Liver (tissue), 9 donors: Measurements from ENCODE around the gene DSC2. TPM values are rescaled to one million over a fixed set of nuclear protein-coding genes. Genes with fewer than 3 reads are reported as not detected.

Source experiments
- DNase-seq: peaks from one replicate; pipeline ENCODE4 v3.0.0-alpha.2; 2017; ENCODE audit warnings: low spot score
- H3K27ac ChIP-seq, 2 donors: one replicate each; pipeline ENCODE4 v1.7.0; 2013; ENCODE audit warnings: inconsistent platforms in 2 of 2, low read length in 2 of 2, control low read depth in 1 of 2, low read depth in 1 of 2, mild to moderate bottlenecking in 1 of 2
- H3K27me3 ChIP-seq, 4 donors: one replicate each; pipeline versions ENCODE4 v1.6.1 to v1.7.0; 2013; ENCODE audit warnings: low read length in 3 of 4, inconsistent platforms in 1 of 4, mild to moderate bottlenecking in 1 of 4, moderate library complexity in 1 of 4; ENCODE audit not compliant: control insufficient read depth in 4 of 4, insufficient read depth in 4 of 4
- H3K36me3 ChIP-seq, 4 donors: one replicate each; pipeline versions ENCODE4 v1.6.1 to v1.7.0; 2013; ENCODE audit warnings: low read length in 3 of 4, mild to moderate bottlenecking in 3 of 4, low read depth in 1 of 4, moderate library complexity in 1 of 4; ENCODE audit not compliant: control insufficient read depth in 4 of 4, insufficient read depth in 3 of 4
- H3K4me1 ChIP-seq, 4 donors: one replicate each; pipeline versions ENCODE4 v1.6.1 to v1.7.0; 2013; ENCODE audit warnings: low read length in 3 of 4, mild to moderate bottlenecking in 3 of 4, moderate library complexity in 1 of 4; ENCODE audit not compliant: control insufficient read depth in 4 of 4, insufficient read depth in 4 of 4
- H3K4me3 ChIP-seq, 3 donors: one replicate each; pipeline versions ENCODE4 v1.6.1 to v1.7.0; 2013; ENCODE audit warnings: low read length in 3 of 3, control low read depth in 1 of 3, low read depth in 1 of 3, mild to moderate bottlenecking in 1 of 3
- H3K9ac ChIP-seq, 2 donors: one replicate each; pipeline ENCODE4 v1.7.0; 2013; ENCODE audit warnings: low read length in 2 of 2, mild to moderate bottlenecking in 2 of 2, moderate library complexity in 2 of 2, control low read depth in 1 of 2, low read depth in 1 of 2
- H3K9me3 ChIP-seq, 4 donors: one replicate each; pipeline versions ENCODE4 v1.6.1 to v1.7.0; 2013; ENCODE audit warnings: low read length in 3 of 4; ENCODE audit not compliant: control insufficient read depth in 4 of 4
- ATF3 ChIP-seq: IDR thresholded peaks from 2 replicates; pipeline ENCODE4 v1.6.1; 2016; ENCODE audit warnings: antibody characterized with exemption
- CTCF ChIP-seq: fragments of 150-350 bp; IDR thresholded peaks from 2 replicates; pipeline ENCODE4 v1.5.1; 2017; ENCODE audit warnings: improper control_type of control experiment, low read depth, low read length; ENCODE audit not compliant: missing input control
- EGR1 ChIP-seq, 2 donors: IDR thresholded peaks; 2 replicates each; pipeline ENCODE4 v1.6.1; 2016 to 2018; ENCODE audit warnings: antibody characterized with exemption in 2 of 2, low read depth in 2 of 2
- FOXA1 ChIP-seq: IDR thresholded peaks from 2 replicates; pipeline ENCODE4 v1.6.1; 2016; ENCODE audit warnings: antibody characterized with exemption
- FOXA2 ChIP-seq: IDR thresholded peaks from 2 replicates; pipeline ENCODE4 v1.6.1; 2016; ENCODE audit warnings: antibody characterized with exemption
- GABPA ChIP-seq, 2 donors: IDR thresholded peaks in 1 of 2; conservative IDR thresholded peaks in 1 of 2; 2 replicates each; pipeline ENCODE4 v1.6.1; 2016; ENCODE audit warnings: antibody characterized with exemption in 2 of 2, mild to moderate bottlenecking in 1 of 2, moderate library complexity in 1 of 2
- HNF4A ChIP-seq, 2 donors: conservative IDR thresholded peaks; 2 replicates each; pipeline ENCODE4 v1.6.1; 2016; ENCODE audit warnings: antibody characterized with exemption in 2 of 2, mild to moderate bottlenecking in 2 of 2
- JUND ChIP-seq, 2 donors: IDR thresholded peaks; 2 replicates each; pipeline ENCODE4 v1.6.1; 2016; ENCODE audit warnings: antibody characterized with exemption in 2 of 2
- MAX ChIP-seq: IDR thresholded peaks from 2 replicates; pipeline ENCODE4 v1.6.1; 2016; ENCODE audit warnings: antibody characterized with exemption
- NR2F2 ChIP-seq: IDR thresholded peaks from 2 replicates; pipeline ENCODE4 v1.6.1; 2016; ENCODE audit warnings: antibody characterized with exemption
- RAD21 ChIP-seq, 2 donors: IDR thresholded peaks; 2 replicates each; pipeline ENCODE4 v1.6.1; 2016; ENCODE audit warnings: antibody characterized with exemption in 2 of 2, mild to moderate bottlenecking in 2 of 2
- REST ChIP-seq: IDR thresholded peaks from 2 replicates; pipeline ENCODE4 v1.6.1; 2016; ENCODE audit warnings: antibody characterized with exemption, mild to moderate bottlenecking
- RXRA ChIP-seq, 2 donors: IDR thresholded peaks; 2 replicates each; pipeline ENCODE4 v1.6.1; 2017 to 2018; ENCODE audit warnings: antibody characterized with exemption in 2 of 2, mild to moderate bottlenecking in 1 of 2
- SP1 ChIP-seq: IDR thresholded peaks from 2 replicates; pipeline ENCODE4 v1.6.1; 2018; ENCODE audit warnings: antibody characterized with exemption, mild to moderate bottlenecking
- TAF1 ChIP-seq: conservative IDR thresholded peaks from 2 replicates; pipeline ENCODE4 v1.6.1; 2016; ENCODE audit warnings: antibody characterized with exemption, mild to moderate bottlenecking
- YY1 ChIP-seq: IDR thresholded peaks from 2 replicates; pipeline ENCODE4 v1.6.1; 2016; ENCODE audit warnings: antibody characterized with exemption, mild to moderate bottlenecking
- ZBTB33 ChIP-seq: IDR thresholded peaks from 2 replicates; pipeline ENCODE4 v1.6.1; 2016; ENCODE audit warnings: antibody characterized with exemption
- WGBS: extraction: QIAGEN DNeasy Blood & Tissue Kit; methylation state at CpG from one replicate; pipeline ENCODE4 v1.1.7; 2013; 5-methylcytosine and 5-hydroxymethylcytosine counted together
- polyA plus RNA-seq, 2 donors: library from polyadenylated mRNA; stranded (reverse) in 1 of 2; unstranded in 1 of 2; fragments of 200-250 nt in 1 of 2; fragments of >200 nt in 1 of 2; fragmentation: Nextera tagmentation in 1 of 2; extraction: Ambion mirVana in 1 of 2; gene quantifications; one replicate each; pipeline versions ENCODE4 v1.2.1 to v1.2.3, GENCODE V29; 2013 to 2015
- total RNA-seq, 2 donors: library from RNA; depleted of rRNA; stranded (reverse); fragments of >200 nt; gene quantifications; one replicate each; pipeline ENCODE4 v1.2.3, GENCODE V29; 2014
- donor health status: healthy.
- donor health status: healthy.
- donor health status: healthy.
- donor health status: healthy.
- donor health status: healthy.

DSC2 gene
- total and polyA plus RNA-seq, 4 donors: 3.7 to 16.4 (median 7.4) TPM

GRCh38 chr18:31148600-31148999 lies 46.4 kb upstream of the DSC2 start:
- Histone ChIP-seq H3K27ac (no peak overlapping the region), H3K4me1 (no peaks in the 10 kb centered on the region), H3K9me3 (no peaks in the 10 kb centered on the region), H3K27me3 (no peaks in the 10 kb centered on the region), H3K4me3 (no peak overlapping the region), H3K9ac (no peak overlapping the region), H3K36me3 (no peaks in the 10 kb centered on the region)
- TF ChIP-seq EGR1 (IDR thresholded peaks at IDR 0.05; ENCODE audit: low read depth in 2 of 2): no peak
- TF ChIP-seq NR2F2: no peak
- no peak for TF ChIP-seq TAF1
- no peak for TF ChIP-seq SP1
- TF ChIP-seq REST: no peak
- TF ChIP-seq GABPA (IDR thresholded peaks at IDR 0.05 in 1 of 2, conservative IDR thresholded peaks at IDR 0.05 in 1 of 2): no peak
- TF ChIP-seq JUND (IDR thresholded peaks at IDR 0.05): no peak
- TF ChIP-seq FOXA2: no peak
- no peak for TF ChIP-seq FOXA1
- 61% methylated on average over 3 of the region's 3 CpGs for WGBS
- no peak for DNase-seq

- Histone ChIP-seq H3K4me3 (no peak overlapping the region), H3K27me3 (no peaks in the 10 kb centered on the region), H3K9me3 (no peaks in the 10 kb centered on the region), H3K9ac (no peak overlapping the region), H3K36me3 (no peaks in the 10 kb centered on the region), H3K4me1 (no peaks in the 10 kb centered on the region), H3K27ac (no peak overlapping the region)
- TF ChIP-seq NR2F2 (no peak), MAX (no peak), JUND (IDR thresholded peaks at IDR 0.05) (no peak), FOXA1 (no peak), ZBTB33 (no peak), YY1 (no peak), RAD21 (IDR thresholded peaks at IDR 0.05) (no peak), GABPA (IDR thresholded peaks at IDR 0.05 in 1 of 2, conservative IDR thresholded peaks at IDR 0.05 in 1 of 2) (no peak), ATF3 (no peak), SP1 (no peak), RXRA (IDR thresholded peaks at IDR 0.05) (no peak), CTCF (no peak), HNF4A (conservative IDR thresholded peaks at IDR 0.05) (no peak), REST (no peak), TAF1 (no peak)
- no peak for DNase-seq
Observed at GRCh38 chr18:31146809-31147208, 44.6 kb upstream of the DSC2 start.
